Endothelial cell of umbilical vein (primary cell): Measurements from ENCODE around the gene TBC1D19. TPM values are rescaled to one million over a fixed set of nuclear protein-coding genes. Genes with fewer than 3 reads are reported as not detected.

Experiments used
- BruUV-seq: library from RNA; stranded (reverse); fragments of 400-500 nt; replicated peaks from 2 replicates; lab custom pipeline; 2021; lab: Mats Ljungman, UMichigan
- CTCF ChIA-PET: fragments of 300-600, 350-600 bp; sonication (Branson Sonifier 250); formaldehyde crosslinking; loops from one replicate; lab custom pipeline; 2021; ENCODE audit warnings: antibody characterized with exemption, inconsistent platforms; lab: Charles Lee
- POLR2A ChIA-PET: fragments of 300-600, 350-600 bp; sonication (Branson Sonifier 250); formaldehyde crosslinking; loops from one replicate; lab custom pipeline; 2021; ENCODE audit warnings: antibody characterized with exemption, inconsistent platforms; lab: Charles Lee
- DNase-seq: peaks from one replicate; pipeline ENCODE4 v3.0.0-alpha.2; 2011; ENCODE audit warnings: low read depth, low spot score
- FAIRE-seq: peaks from 2 replicates; lab custom pipeline; 2011; peaks lifted over from hg19 to GRCh38; lab: Jason Lieb, UNC
- H2AFZ ChIP-seq: 2 replicates; pipeline ENCODE4 v1.6.0; 2012; ENCODE audit warnings: low read depth, low read length, control low read depth, inconsistent platforms
- H3K27ac ChIP-seq: 2 replicates; pipeline ENCODE4 v1.5.1; 2011; ENCODE audit warnings: low read depth, mild to moderate bottlenecking, control low read depth, low read length, moderate library complexity; ENCODE audit not compliant: insufficient read depth
- H3K27me3 ChIP-seq, 2 experiments: 2 replicates each; pipeline versions ENCODE4 v1.6.0 to v1.6.1; 2011; ENCODE audit warnings: low read length in 2 of 2, mixed read lengths in 1 of 2; ENCODE audit not compliant: control insufficient read depth in 2 of 2, insufficient read depth in 2 of 2
- H3K36me3 ChIP-seq, 2 experiments: 2 replicates in 1 of 2; 3 replicates in 1 of 2; pipeline ENCODE4 v1.5.1; 2011; ENCODE audit warnings: low read length in 2 of 2, mild to moderate bottlenecking in 1 of 2, moderate library complexity in 1 of 2; ENCODE audit not compliant: control insufficient read depth in 2 of 2, insufficient read depth in 2 of 2; ENCODE audit errors: extremely low read depth in 1 of 2
- H3K4me1 ChIP-seq: 3 replicates; pipeline ENCODE4 v1.5.1; 2011; ENCODE audit warnings: mild to moderate bottlenecking, low read length; ENCODE audit not compliant: control insufficient read depth, insufficient read depth; ENCODE audit errors: extremely low read depth
- H3K4me2 ChIP-seq: 2 replicates; pipeline ENCODE4 v1.6.1; 2011; ENCODE audit warnings: low read length, control low read depth, mixed read lengths; ENCODE audit not compliant: insufficient read depth
- H3K4me3 ChIP-seq, 3 experiments: fragments of 200-600 bp in 1 of 3; sonication (generic), shearing (Covaris generic) in 1 of 3; replicated peaks in 1 of 3; 2 replicates each; pipeline ENCODE4 v1.5.1; 2011 to 2016; ENCODE audit warnings: control low read depth in 3 of 3, low read length in 3 of 3, mild to moderate bottlenecking in 2 of 3, inconsistent platforms in 1 of 3, low read depth in 1 of 3, moderate library complexity in 1 of 3; ENCODE audit not compliant: insufficient read depth in 1 of 3
- H3K79me2 ChIP-seq: 2 replicates; pipeline ENCODE4 v1.6.0; 2012; ENCODE audit warnings: low read length, inconsistent platforms; ENCODE audit not compliant: control insufficient read depth, insufficient read depth
- H3K9ac ChIP-seq: replicated peaks from 2 replicates; pipeline ENCODE3; 2011; ENCODE audit warnings: low read length, control low read depth; ENCODE audit not compliant: insufficient read depth; ENCODE audit errors: extremely low read depth
- H3K9me1 ChIP-seq: replicated peaks from 3 replicates; pipeline ENCODE4 v1.6.0; 2011; ENCODE audit warnings: mild to moderate bottlenecking, low read length; ENCODE audit not compliant: control insufficient read depth, insufficient read depth; ENCODE audit errors: extremely low read depth
- H3K9me3 ChIP-seq: replicated peaks from 2 replicates; pipeline ENCODE4 v1.5.1; 2012; ENCODE audit warnings: low read length, inconsistent platforms; ENCODE audit not compliant: control insufficient read depth, insufficient read depth
- H4K20me1 ChIP-seq: replicated peaks from 2 replicates; pipeline ENCODE3; 2011; ENCODE audit warnings: mild to moderate bottlenecking, low read length; ENCODE audit not compliant: control insufficient read depth, insufficient read depth; ENCODE audit errors: extremely low read depth
- EZH2 ChIP-seq: IDR thresholded peaks from 2 replicates; pipeline ENCODE4 v1.6.1; 2012; ENCODE audit warnings: borderline replicate concordance, low read depth, mild to moderate bottlenecking, moderate library complexity, low read length, inconsistent platforms; ENCODE audit not compliant: severe bottlenecking
- FOS ChIP-seq: IDR thresholded peaks from 2 replicates; pipeline ENCODE4 v1.6.1; 2011; ENCODE audit warnings: mild to moderate bottlenecking, low read length, moderate library complexity, borderline replicate concordance; ENCODE audit not compliant: insufficient read depth
- GATA2 ChIP-seq: IDR thresholded peaks from 2 replicates; pipeline ENCODE4 v1.7.0; 2011; ENCODE audit warnings: low read depth, mild to moderate bottlenecking, moderate library complexity, mixed read lengths, low read length; ENCODE audit not compliant: insufficient read length, insufficient read depth
- JUN ChIP-seq: IDR thresholded peaks from 2 replicates; pipeline ENCODE4 v1.6.1; 2011; ENCODE audit warnings: borderline replicate concordance, low read depth; ENCODE audit not compliant: insufficient read length, insufficient read depth
- MYC ChIP-seq: IDR thresholded peaks from one replicate; pipeline ENCODE4 v1.6.1; 2011; ENCODE audit warnings: mild to moderate bottlenecking, low read depth, low read length
- POLR2A ChIP-seq: IDR thresholded peaks from 2 replicates; pipeline ENCODE4 v1.6.1; 2012; ENCODE audit warnings: low read depth, mild to moderate bottlenecking, control low read depth, low read length
- POLR2AphosphoS5 ChIP-seq: IDR thresholded peaks from 2 replicates; pipeline ENCODE4 v1.6.1; 2012; ENCODE audit warnings: low read depth, mild to moderate bottlenecking, control low read depth, low read length, moderate library complexity; ENCODE audit not compliant: insufficient read depth
- dilution Hi-C: fragments of 300-500 bp; cut with MboI; formaldehyde crosslinking; loops from one replicate; pipeline ENCODE4 v1.15.0; 2019; ENCODE audit warnings: low sequenced_read_pairs; ENCODE audit not compliant: extremely low pct_ligation_motif_present
- intact Hi-C: fragments of 100-400 bp; cut with micrococcal nuclease; formaldehyde crosslinking; loops from one replicate; pipeline ENCODE4 v1.10.0; 2022
- polyA plus RNA-seq, 4 experiments: library from polyadenylated mRNA; depleted of rRNA in 3 of 4; stranded (reverse) in 3 of 4; unstranded in 1 of 4; fragments of >200 nt; gene quantifications; 2 replicates each; pipeline versions ENCODE4 v1.2.1 to v1.2.3, GENCODE V29; 2011 to 2012; ENCODE audit warnings: missing spikeins in 1 of 4
- total RNA-seq: library from RNA; stranded (reverse); gene quantifications from 2 replicates; pipeline ENCODE4 v1.2.3, GENCODE V29; 2021
- TF ChIP-seq, protein P1 (sequence below): IDR thresholded peaks from 2 replicates; pipeline ENCODE4 v1.6.1; 2011; ENCODE audit not compliant: insufficient read depth, insufficient read length
- TF ChIP-seq, protein P2 (sequence below), 2 donors: IDR thresholded peaks; 1 replicate in 1 of 2; 2 replicates in 1 of 2; pipeline ENCODE4 v1.5.1; 2011; ENCODE audit warnings: low read length in 2 of 2, mild to moderate bottlenecking in 2 of 2, moderate library complexity in 2 of 2, control low read depth in 1 of 2, inconsistent platforms in 1 of 2, low read depth in 1 of 2; ENCODE audit not compliant: insufficient read depth in 1 of 2; ENCODE audit errors: extremely low read depth in 1 of 2

TBC1D19 gene
- total and polyA plus RNA-seq, 2 donors (not counting 3 experiments of a cell fraction or from before 2014, with no cell fraction given): 4.4 to 5.9 TPM

DNA sequence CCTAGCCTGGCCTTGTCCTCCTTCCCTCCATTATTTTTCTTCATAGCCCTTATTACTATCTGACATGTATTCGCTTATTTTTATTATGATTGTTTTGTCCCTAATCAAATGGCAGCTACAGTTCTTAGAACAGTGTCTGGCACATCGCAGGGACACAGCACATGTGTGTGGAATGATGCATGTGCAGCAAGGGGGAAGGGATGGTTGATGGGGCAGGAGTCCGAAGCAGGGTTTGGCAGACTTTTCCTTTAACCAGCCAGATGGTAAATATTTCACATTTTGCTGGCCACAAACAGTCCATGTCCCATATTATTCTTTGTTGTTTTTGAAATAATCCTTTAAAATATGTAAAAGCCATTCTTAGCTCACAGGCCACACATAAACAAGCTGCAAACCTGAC is 148.5 kb downstream of the TBC1D19 start:
- no peak overlapping the region for H3K9ac ChIP-seq
- H2AFZ ChIP-seq: no peak overlapping the region
- no TSS peak for BruUV-seq
- H4K20me1 ChIP-seq: no peaks in the 10 kb centered on the region
- no peak overlapping the region for H3K4me2 ChIP-seq
- FAIRE-seq: no peak
- no peaks in the 10 kb centered on the region for H3K79me2 ChIP-seq
- intact Hi-C loops (no loop called here), dilution Hi-C loops (no loop called here)
- CTCF ChIA-PET: interaction anchor here (0.8 kb wide), 1 partner anchor 277 kb away, joined by 3 read pairs; no protein-coding TSS in a partner anchor
- no peaks in the 10 kb centered on the region for H3K27me3 ChIP-seq
- TF ChIP-seq MYC: no peak
- TF ChIP-seq, protein P1, sequence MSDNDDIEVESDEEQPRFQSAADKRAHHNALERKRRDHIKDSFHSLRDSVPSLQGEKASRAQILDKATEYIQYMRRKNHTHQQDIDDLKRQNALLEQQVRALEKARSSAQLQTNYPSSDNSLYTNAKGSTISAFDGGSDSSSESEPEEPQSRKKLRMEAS: no peak
- no peak for TF ChIP-seq JUN
- no peak for TF ChIP-seq POLR2AphosphoS5
- TF ChIP-seq GATA2: no peak
- TF ChIP-seq FOS: no peak
- no peak for TF ChIP-seq EZH2
- TF ChIP-seq, protein P2, sequence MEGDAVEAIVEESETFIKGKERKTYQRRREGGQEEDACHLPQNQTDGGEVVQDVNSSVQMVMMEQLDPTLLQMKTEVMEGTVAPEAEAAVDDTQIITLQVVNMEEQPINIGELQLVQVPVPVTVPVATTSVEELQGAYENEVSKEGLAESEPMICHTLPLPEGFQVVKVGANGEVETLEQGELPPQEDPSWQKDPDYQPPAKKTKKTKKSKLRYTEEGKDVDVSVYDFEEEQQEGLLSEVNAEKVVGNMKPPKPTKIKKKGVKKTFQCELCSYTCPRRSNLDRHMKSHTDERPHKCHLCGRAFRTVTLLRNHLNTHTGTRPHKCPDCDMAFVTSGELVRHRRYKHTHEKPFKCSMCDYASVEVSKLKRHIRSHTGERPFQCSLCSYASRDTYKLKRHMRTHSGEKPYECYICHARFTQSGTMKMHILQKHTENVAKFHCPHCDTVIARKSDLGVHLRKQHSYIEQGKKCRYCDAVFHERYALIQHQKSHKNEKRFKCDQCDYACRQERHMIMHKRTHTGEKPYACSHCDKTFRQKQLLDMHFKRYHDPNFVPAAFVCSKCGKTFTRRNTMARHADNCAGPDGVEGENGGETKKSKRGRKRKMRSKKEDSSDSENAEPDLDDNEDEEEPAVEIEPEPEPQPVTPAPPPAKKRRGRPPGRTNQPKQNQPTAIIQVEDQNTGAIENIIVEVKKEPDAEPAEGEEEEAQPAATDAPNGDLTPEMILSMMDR (IDR thresholded peaks at IDR 0.05; ENCODE audit: extremely low read depth in 1 of 2, insufficient read depth in 1 of 2, low read depth in 1 of 2, low read length in 2 of 2): no peak
- no peak for TF ChIP-seq POLR2A
- no peak overlapping the region for H3K4me3 ChIP-seq
- no peaks in the 10 kb centered on the region for H3K4me1 ChIP-seq
- H3K36me3 ChIP-seq: no peaks in the 10 kb centered on the region
- H3K9me3 ChIP-seq: no peaks in the 10 kb centered on the region
- POLR2A ChIA-PET: no interaction called here
- DNase-seq: no peak
- H3K9me1 ChIP-seq: no peaks in the 10 kb centered on the region
- no peak overlapping the region for H3K27ac ChIP-seq
